ENCODE measurements around the gene RAB3GAP2. TPM values are rescaled to one million over a fixed set of nuclear protein-coding genes. Genes with fewer than 3 reads are reported as not detected.
"Not testable (repeated sequence)": the region's sequence is repeated elsewhere in the genome, so short reads cannot be mapped to it uniquely, and the experiment has no call there.

The RAB3GAP2 gene
- total and polyA plus RNA-seq, 2 of the 13 experiments (the other 11 are each of a cell fraction or from before 2014, with no cell fraction given), result 22.6 to 25.0 TPM

GRCh38 chr1:220248715-220249265, 23.5 kb downstream of the RAB3GAP2 start:
- H3K27ac ChIP-seq (ENCODE audit: extremely low read length, insufficient read depth, low read length); H3K4me2 ChIP-seq (ENCODE audit: low read depth, low read length); H3K79me2 ChIP-seq (ENCODE audit: insufficient read depth, low read length); FAIRE-seq; intact Hi-C loops (cut with micrococcal nuclease; ENCODE audit: unreplicated experiment); BruUV-seq (replicated peaks); H2AFZ ChIP-seq (ENCODE audit: low read length); H3K27me3 ChIP-seq (ENCODE audit: control insufficient read depth in 1 of 2, insufficient read depth in 2 of 2, low read length in 2 of 2); ATAC-seq; DNase-seq (ENCODE audit: low spot score); POLR2A ChIA-PET; H4K20me1 ChIP-seq (ENCODE audit: insufficient read depth, low read length); H3K4me1 ChIP-seq (ENCODE audit: insufficient read depth, low read length); H3K4me3 ChIP-seq (replicated peaks in 1 of 3; ENCODE audit: insufficient read depth in 1 of 3, low read depth in 2 of 3, low read length in 3 of 3); H3K9ac ChIP-seq (ENCODE audit: insufficient read depth, low read depth, low read length); in situ Hi-C loops (cut with HindIII; ENCODE audit: extremely low pct_ligation_motif_present, low pct_unique_long_range_greater_than_20kb); CTCF ChIA-PET (ENCODE audit: low intra/inter-chr PET ratio, low total read pairs): not testable (repeated sequence)
- Histone ChIP-seq H3K9me3 (ENCODE audit: low read length) (peaks cover 29% of the 10 kb centered on the region), H3K36me3 (replicated peaks in 1 of 2; ENCODE audit: control insufficient read depth in 1 of 2, insufficient read depth in 2 of 2, low read length in 2 of 2) (peaks cover 9 to 27% of the 10 kb centered on the region in 2 experiments; a peak in 4 of 5 replicates)
- WGBS (ENCODE audit: low lambda C conversion rate), result 100% methylated on average over 3 of the region's 3 CpGs

- H3K9me3 ChIP-seq (ENCODE audit: low read length), result peaks cover 28% of the 10 kb centered on the region
- in situ Hi-C loops (cut with HindIII; ENCODE audit: extremely low pct_ligation_motif_present, low pct_unique_long_range_greater_than_20kb); FAIRE-seq; H3K4me2 ChIP-seq (ENCODE audit: low read depth, low read length); POLR2A ChIA-PET; H3K27ac ChIP-seq (ENCODE audit: extremely low read length, insufficient read depth, low read length); H3K36me3 ChIP-seq (replicated peaks in 1 of 2; ENCODE audit: control insufficient read depth in 1 of 2, insufficient read depth in 2 of 2, low read length in 2 of 2); H3K27me3 ChIP-seq (ENCODE audit: control insufficient read depth in 1 of 2, insufficient read depth in 2 of 2, low read length in 2 of 2); H3K4me3 ChIP-seq (replicated peaks in 1 of 3; ENCODE audit: insufficient read depth in 1 of 3, low read depth in 2 of 3, low read length in 3 of 3); H2AFZ ChIP-seq (ENCODE audit: low read length); ATAC-seq; H3K9ac ChIP-seq (ENCODE audit: insufficient read depth, low read depth, low read length); CTCF ChIA-PET (ENCODE audit: low intra/inter-chr PET ratio, low total read pairs); DNase-seq (ENCODE audit: low spot score); BruUV-seq (replicated peaks); intact Hi-C loops (cut with micrococcal nuclease; ENCODE audit: unreplicated experiment); H4K20me1 ChIP-seq (ENCODE audit: insufficient read depth, low read length); H3K4me1 ChIP-seq (ENCODE audit: insufficient read depth, low read length): not testable (repeated sequence)
- 96% methylated on average over 6 of the region's 6 CpGs for WGBS (ENCODE audit: low lambda C conversion rate)
- peaks cover 17% of the 10 kb centered on the region for H3K79me2 ChIP-seq (ENCODE audit: insufficient read depth, low read length)
Observed at GRCh38 chr1:220245900-220246299, 26.4 kb downstream of the RAB3GAP2 start.

GRCh38 chr1:220243947-220244346, 28.3 kb downstream of the RAB3GAP2 start:
- no peak overlapping the region for H3K4me3 ChIP-seq (replicated peaks in 1 of 3; ENCODE audit: insufficient read depth in 1 of 3, low read depth in 2 of 3, low read length in 3 of 3)
- DNase-seq (ENCODE audit: low spot score) (no peak), FAIRE-seq (no peak), ATAC-seq (no peak)
- in situ Hi-C loops (cut with HindIII; ENCODE audit: extremely low pct_ligation_motif_present, low pct_unique_long_range_greater_than_20kb), result no loop called here
- H3K36me3 ChIP-seq (replicated peaks in 1 of 2; ENCODE audit: control insufficient read depth in 1 of 2, insufficient read depth in 2 of 2, low read length in 2 of 2), result no peaks in the 10 kb centered on the region
- POLR2A ChIA-PET, result no interaction called here
- intact Hi-C loops (cut with micrococcal nuclease; ENCODE audit: unreplicated experiment), result no loop called here
- H3K9me3 ChIP-seq (ENCODE audit: low read length), result peaks cover 9% of the 10 kb centered on the region
- no peak overlapping the region for H3K4me2 ChIP-seq (ENCODE audit: low read depth, low read length)
- no peak overlapping the region for H2AFZ ChIP-seq (ENCODE audit: low read length)
- no peak overlapping the region for H3K27ac ChIP-seq (ENCODE audit: extremely low read length, insufficient read depth, low read length)
- whole genome bisulfite sequencing (ENCODE audit: low lambda C conversion rate), result 98% methylated on average over 2 of the region's 2 CpGs
- TF ChIP-seq KDM5A (IDR thresholded peaks at IDR 0.05; ENCODE audit: borderline replicate concordance, low read length) (no peak), AHR (CRISPR knock-in tag; IDR thresholded peaks at IDR 0.05) (no peak), IRF1 (CRISPR knock-in tag; IDR thresholded peaks at IDR 0.05; ENCODE audit: low read depth) (no peak), ZNF580 (CRISPR knock-in tag; IDR thresholded peaks at IDR 0.05; ENCODE audit: borderline replicate concordance, low read depth) (no peak), JUNB (CRISPR knock-in tag; IDR thresholded peaks at IDR 0.05; ENCODE audit: borderline replicate concordance) (no peak), TERF1 (CRISPR knock-in tag; IDR thresholded peaks at IDR 0.05) (no peak), ZNF589 (CRISPR knock-in tag; conservative IDR thresholded peaks at IDR 0.05) (no peak), ARNTL (CRISPR knock-in tag; IDR thresholded peaks at IDR 0.05) (no peak), SRF (IDR thresholded peaks at IDR 0.05; ENCODE audit: low read depth, low read length) (no peak)
- CTCF ChIA-PET (ENCODE audit: low intra/inter-chr PET ratio, low total read pairs), result no interaction called here
- H3K9ac ChIP-seq (ENCODE audit: insufficient read depth, low read depth, low read length), result no peak overlapping the region
- H3K27me3 ChIP-seq (ENCODE audit: control insufficient read depth in 1 of 2, insufficient read depth in 2 of 2, low read length in 2 of 2), result no peaks in the 10 kb centered on the region
- H4K20me1 ChIP-seq (ENCODE audit: insufficient read depth, low read length), result 0 out of 2 replicates have a peak, but pooled peaks cover 3% of the 10 kb centered on the region
- H3K79me2 ChIP-seq (ENCODE audit: insufficient read depth, low read length), result peaks cover 23% of the 10 kb centered on the region
- no peaks in the 10 kb centered on the region for H3K4me1 ChIP-seq (ENCODE audit: insufficient read depth, low read length)
- no TSS peak for BruUV-seq (replicated peaks)
